GM19035 (cell line): Measurements from ENCODE around the gene DCDC2.
"Not testable (repeated sequence)": the region's sequence is repeated elsewhere in the genome, so short reads cannot be mapped to it uniquely, and the experiment has no call there.

Source experiments
- ATAC-seq: cut with Tn5 transposase; IDR thresholded peaks from one replicate; pipeline ENCODE4 v1.9.1; 2021; ENCODE audit not compliant: unreplicated experiment

DCDC2 gene

GRCh38 chr6:24381476-24382219, 23.8 kb upstream of the DCDC2 start:
- no peak for ATAC-seq

DNA sequence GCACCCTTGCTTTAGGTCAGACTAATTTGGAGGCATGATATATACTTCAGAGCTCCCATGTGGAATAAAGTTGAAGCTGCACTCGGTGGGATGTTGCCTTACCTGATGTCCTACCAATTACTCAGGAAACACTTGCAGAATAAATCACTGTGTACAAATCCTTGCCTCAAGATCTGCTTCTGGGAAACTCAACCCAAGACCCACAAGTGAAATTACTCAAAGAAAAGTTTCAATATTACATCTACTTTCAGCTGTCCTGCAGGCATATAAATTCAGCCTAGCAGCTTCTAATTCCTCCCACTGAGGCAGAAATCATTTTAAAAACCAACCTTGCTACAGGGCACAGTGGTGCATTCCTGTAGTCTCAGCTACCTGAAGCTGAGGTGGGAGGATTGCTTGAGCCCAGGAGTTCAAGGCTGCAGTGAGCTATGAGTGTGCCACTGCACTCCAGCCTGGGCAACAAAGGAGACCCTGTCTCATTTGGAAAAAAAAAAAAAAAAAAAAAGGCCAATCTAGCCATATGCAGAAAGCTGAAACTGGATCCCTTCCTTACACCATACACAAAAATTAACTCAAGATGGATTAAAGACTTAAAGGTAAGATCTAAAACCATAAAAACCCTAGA, 20.7 kb upstream of the DCDC2 start:
- ATAC-seq = no peak

GRCh38 chr6:24376871-24377270, 19.0 kb upstream of the DCDC2 start:
- ATAC-seq = no peak

GRCh38 chr6:24374612-24375011, 16.8 kb upstream of the DCDC2 start:
- no peak for ATAC-seq

DNA sequence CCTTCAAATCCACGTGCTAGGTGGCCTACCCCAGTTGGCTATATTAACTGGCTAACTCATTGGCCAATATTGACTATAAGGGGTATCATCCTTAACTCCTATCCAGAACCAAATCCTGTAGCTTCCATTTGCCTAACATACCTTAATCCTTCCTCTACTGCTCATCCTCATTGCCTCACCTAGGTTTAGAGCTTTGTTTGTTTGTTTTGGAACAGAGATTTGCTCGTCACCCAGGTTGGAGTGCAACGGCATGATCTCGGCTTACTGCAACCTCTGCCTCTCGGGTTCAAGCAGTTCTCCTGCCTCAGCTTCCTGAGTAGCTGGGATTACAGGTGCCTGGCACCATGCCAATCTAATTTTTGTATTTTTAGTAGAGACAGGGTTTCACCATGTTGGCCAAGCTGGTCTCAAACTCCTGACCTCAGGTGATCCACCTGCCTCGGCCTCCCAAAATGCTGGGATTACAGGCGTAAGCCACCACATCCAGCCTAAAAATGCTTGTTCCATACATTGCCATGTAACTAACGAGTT, 7.3 kb upstream of the DCDC2 start:
- not testable (repeated sequence) for ATAC-seq

GRCh38 chr6:24362363-24362762, 4.5 kb upstream of the DCDC2 start:
- not testable (repeated sequence) for ATAC-seq

DNA sequence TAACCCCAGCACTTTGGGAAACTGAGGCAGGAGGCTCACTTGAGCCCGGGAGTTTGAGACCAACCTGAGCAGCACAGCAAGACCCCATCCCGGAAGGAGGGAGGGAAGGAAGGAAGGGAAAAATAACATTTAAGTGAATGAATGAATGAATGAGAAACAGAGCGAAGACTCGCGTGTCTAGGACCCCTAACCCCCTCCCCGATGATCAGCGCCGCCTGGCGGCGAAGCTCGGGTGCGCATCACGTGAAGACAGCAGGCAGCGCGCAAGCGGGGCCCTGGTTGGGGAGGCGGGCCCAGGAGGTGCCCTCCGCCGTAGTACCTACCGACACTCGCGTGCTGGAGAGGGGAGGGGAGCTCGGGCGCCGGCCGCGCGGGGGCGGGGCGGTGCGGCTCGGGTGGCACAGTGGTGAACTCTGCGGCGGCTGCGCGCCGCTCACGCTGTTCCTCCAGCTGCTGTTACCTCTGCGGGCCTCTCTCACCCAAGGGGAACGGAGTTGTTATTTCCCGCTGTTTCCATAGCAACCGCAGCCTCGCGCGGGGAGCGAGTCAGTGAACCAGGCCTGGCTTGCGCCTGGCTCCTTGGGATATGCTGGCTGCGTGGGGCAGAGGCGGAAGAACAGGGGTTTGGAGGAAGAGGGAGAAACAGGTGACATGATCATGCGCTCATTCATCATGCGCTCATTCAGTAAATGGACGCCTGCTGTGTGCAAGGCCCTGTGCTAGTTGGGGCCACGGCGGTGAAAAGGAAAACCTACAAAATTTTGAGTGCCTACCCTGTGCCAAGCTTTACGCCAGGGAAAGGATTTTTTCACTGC, 2.0 kb upstream of the DCDC2 start:
- ATAC-seq = peak; percentile 76

DNA sequence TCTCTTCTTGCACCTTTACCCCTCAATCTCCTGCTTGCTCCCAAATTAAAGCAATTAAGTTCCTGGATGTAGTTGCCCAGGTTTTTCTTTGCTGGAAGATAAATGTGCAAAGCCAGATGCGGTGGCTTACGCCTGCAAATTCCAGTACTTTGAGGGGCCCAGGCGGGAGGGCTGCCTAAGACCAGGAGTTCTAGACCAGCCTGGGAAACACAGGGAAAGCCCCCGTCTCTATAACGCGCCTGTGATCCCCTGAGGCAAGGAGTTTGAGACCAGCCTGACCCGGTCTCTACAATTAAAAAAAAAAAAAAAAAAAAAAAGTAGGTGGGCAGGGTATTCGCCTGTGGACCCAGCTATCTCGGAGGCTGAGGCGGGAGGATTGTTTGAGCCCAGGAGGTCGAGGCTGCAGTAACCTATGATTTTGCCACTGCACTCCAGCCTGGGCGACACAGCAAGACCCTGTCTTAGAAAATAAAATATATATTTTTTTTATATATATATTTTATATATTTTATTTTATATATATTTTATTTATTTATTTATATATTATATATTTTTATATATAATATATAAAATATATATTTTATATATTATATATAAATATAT, 461 bp upstream of the DCDC2 start:
- no peak for ATAC-seq

- ATAC-seq = no peak
Observed at GRCh38 chr6:24356310-24356973, 1.4 kb downstream of the DCDC2 start.

DNA sequence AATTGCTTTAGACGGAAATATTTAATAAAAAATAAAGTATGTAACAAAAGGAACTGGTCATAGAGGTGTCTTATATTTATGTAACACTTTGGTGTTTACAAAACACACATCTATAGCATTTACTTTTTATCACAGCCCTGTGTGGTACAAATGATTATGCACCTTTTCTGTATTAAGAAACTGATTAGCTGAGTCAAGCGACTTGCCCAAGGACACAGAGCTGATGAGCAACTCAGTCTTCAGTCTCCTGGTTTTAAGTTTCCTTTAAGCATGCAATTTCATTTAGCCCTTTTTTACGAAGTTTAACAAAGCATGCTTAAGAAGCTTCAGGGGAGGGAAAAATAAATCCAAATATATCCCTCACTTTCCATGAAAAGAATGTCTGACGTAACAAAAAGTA, 2.5 kb downstream of the DCDC2 start:
- no peak for ATAC-seq

DNA sequence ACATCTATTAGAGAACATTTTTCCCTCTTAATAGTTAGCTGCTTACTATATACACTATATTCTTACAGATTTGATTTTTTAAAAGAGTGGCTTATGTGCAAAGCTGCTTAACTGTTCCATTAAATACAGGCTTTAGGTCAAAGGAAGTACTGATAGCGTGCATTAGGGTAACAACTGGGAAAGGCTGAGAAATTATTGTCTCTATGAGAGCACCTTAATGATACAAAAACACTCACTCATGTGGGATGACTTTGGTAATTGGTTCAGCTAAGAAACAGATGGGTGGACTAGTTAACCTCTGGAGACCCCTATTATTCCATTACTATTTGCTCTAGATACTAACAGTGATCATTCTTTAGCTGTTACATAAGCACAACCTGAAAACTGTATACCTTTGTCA, 4.0 kb downstream of the DCDC2 start:
- ATAC-seq = no peak

GRCh38 chr6:24352434-24352833, 5.4 kb downstream of the DCDC2 start:
- ATAC-seq = no peak

GRCh38 chr6:24344976-24345375, 12.9 kb downstream of the DCDC2 start:
- no peak for ATAC-seq

- no peak for ATAC-seq
Observed at GRCh38 chr6:24340998-24341938, 16.6 kb downstream of the DCDC2 start.

DNA sequence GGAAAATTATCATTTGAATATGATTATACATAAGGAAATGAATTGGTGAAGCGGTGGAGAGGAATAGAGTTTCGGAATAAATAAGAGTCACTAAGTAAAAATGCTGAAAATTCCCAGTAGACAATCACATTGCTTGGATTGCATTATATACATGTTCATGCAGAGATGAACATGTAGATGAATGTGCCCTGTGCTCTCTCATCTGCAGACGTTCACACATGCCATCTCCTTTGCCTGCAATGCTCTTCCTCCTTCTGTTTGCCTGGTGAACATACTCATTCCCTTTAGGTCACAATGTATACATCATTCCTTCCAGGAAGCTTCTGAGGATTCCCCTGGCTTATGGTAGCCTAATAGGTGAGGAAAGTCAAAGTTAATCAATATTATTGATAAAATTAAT, 17.9 kb downstream of the DCDC2 start:
- no peak for ATAC-seq

- ATAC-seq = no peak
Observed at GRCh38 chr6:24334285-24334684, 23.6 kb downstream of the DCDC2 start.

DNA sequence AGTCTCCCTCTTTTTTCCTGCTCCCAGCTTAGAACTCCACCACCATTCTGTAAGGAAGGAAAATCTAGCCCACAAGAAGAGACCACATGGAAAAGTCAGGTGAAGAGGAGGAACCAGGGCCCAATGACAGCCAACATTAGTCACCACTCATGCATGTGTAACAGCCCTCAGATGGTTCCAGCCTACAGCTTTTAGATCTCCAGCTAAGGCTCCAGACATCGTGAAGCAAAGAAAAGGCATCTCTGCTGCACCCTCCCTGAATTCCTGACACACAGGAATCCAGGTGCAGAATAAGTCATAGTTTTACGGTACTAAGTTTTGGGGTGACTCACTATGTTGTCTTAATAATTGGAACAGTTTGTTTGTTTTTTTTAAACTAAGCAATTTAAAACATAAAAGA, 25.5 kb downstream of the DCDC2 start:
- ATAC-seq = no peak

DNA sequence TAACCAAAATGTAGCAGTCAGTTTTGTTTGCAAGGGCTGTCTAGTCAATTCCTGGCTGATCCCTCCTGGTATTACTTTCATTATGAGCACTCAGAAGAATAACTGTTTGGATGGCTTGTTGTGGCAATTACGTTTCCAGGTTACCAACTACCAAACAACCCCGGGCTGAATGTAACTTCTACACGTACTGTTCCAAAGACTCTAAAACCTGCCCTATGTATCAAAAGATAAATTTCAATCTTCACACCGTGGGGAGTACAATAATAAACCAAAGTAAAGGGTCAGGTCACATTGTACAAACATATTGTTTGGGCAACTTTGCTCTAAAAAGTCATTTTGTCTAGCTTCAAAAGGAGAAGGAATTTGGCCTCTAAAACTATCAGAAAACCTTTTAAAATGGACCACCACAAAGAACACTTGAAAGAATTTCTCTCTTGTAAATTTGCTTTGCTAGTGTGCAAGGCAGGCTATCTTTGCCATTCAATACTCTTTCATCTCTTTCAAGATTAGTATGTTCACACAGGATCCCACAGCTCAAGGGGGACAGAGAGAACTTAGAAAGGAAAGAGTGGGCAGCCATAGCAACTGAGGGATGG, 27.6 kb downstream of the DCDC2 start:
- ATAC-seq = no peak

GRCh38 chr6:24329451-24329850, 28.4 kb downstream of the DCDC2 start:
- no peak for ATAC-seq
